ENCODE data around the gene LCN6.
"Not testable (repeated sequence)": the region's sequence is repeated elsewhere in the genome, so short reads cannot be mapped to it uniquely, and the experiment has no call there.

The LCN6 gene

DNA sequence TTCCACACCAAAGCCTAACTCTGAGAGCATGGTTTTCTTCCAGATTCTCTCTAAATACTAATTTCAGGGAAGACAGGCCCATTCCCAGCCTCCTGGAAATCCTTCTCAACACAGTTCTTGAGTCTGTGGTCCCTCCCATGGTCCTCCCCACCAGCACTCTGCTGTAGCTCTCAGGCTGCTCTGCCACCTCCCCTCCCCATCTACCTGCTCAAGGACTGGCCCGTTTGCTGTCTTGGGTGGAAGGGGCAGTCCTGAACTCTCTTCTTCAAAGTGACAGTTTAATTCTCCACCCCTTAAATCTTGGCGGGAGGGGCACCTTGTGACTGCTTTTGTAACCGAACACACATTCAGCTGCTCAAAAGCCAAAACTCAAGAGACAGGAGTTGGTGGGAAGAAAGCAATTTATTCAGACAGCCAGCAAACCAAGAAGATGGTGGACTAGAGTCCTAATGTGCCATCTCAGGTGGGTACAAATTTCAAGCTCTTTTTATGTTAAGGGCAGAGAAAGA lies 23.6 kb upstream of the LCN6 start:
- Histone ChIP-seq H3K79me2 (ENCODE audit: control insufficient read depth, low read length) (no peaks in the 10 kb centered on the region), H3K4me1 (ENCODE audit: control insufficient read depth, low read length) (peaks cover 33% of the 10 kb centered on the region), H3K9me2 (replicated peaks; ENCODE audit: control insufficient read depth, low read length) (no peaks in the 10 kb centered on the region), H3K27ac (ENCODE audit: low read depth, low read length) (no peak overlapping the region), H3K36me3 (ENCODE audit: control insufficient read depth, low read length) (peaks cover 2% of the 10 kb centered on the region; the same call in 1 of the 2 replicates), H3K4me3 (ENCODE audit: low read length) (no peak overlapping the region), H4K20me1 (ENCODE audit: control insufficient read depth, insufficient read depth, low read depth, low read length) (no peaks in the 10 kb centered on the region), H3K9me3 (ENCODE audit: control insufficient read depth, insufficient read depth, low read length) (peaks cover 14% of the 10 kb centered on the region; the same call in 1 of the 2 replicates), H3F3A (ENCODE audit: control insufficient read depth, insufficient read depth) (peaks cover 12% of the 10 kb centered on the region), H3K4me2 (ENCODE audit: low read length) (no peak overlapping the region), H3K27me3 (ENCODE audit: control insufficient read depth, low read length) (peaks cover 9% of the 10 kb centered on the region)
- TF ChIP-seq, protein P1, sequence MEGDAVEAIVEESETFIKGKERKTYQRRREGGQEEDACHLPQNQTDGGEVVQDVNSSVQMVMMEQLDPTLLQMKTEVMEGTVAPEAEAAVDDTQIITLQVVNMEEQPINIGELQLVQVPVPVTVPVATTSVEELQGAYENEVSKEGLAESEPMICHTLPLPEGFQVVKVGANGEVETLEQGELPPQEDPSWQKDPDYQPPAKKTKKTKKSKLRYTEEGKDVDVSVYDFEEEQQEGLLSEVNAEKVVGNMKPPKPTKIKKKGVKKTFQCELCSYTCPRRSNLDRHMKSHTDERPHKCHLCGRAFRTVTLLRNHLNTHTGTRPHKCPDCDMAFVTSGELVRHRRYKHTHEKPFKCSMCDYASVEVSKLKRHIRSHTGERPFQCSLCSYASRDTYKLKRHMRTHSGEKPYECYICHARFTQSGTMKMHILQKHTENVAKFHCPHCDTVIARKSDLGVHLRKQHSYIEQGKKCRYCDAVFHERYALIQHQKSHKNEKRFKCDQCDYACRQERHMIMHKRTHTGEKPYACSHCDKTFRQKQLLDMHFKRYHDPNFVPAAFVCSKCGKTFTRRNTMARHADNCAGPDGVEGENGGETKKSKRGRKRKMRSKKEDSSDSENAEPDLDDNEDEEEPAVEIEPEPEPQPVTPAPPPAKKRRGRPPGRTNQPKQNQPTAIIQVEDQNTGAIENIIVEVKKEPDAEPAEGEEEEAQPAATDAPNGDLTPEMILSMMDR (IDR thresholded peaks at IDR 0.05; ENCODE audit: low read depth, low read length, poor library complexity, severe bottlenecking), result no peak
- TF ChIP-seq EZH2phosphoT487 (IDR thresholded peaks at IDR 0.05; ENCODE audit: borderline replicate concordance, low read length), result no peak

GRCh38 chr9:136769710-136770191 lies 21.4 kb upstream of the LCN6 start:
- no peak for TF ChIP-seq EZH2phosphoT487 (IDR thresholded peaks at IDR 0.05; ENCODE audit: borderline replicate concordance, low read length)
- TF ChIP-seq, protein P1 (IDR thresholded peaks at IDR 0.05; ENCODE audit: low read depth, low read length, poor library complexity, severe bottlenecking), result peak; percentile 70
- Histone ChIP-seq H3K27me3 (ENCODE audit: control insufficient read depth, low read length) (peaks cover 9% of the 10 kb centered on the region), H3K4me2 (ENCODE audit: low read length) (peak overlapping the region; percentile 55), H3K79me2 (ENCODE audit: control insufficient read depth, low read length) (no peaks in the 10 kb centered on the region), H3K4me3 (ENCODE audit: low read length) (no peak overlapping the region), H3K4me1 (ENCODE audit: control insufficient read depth, low read length) (peaks cover 42% of the 10 kb centered on the region), H4K20me1 (ENCODE audit: control insufficient read depth, insufficient read depth, low read depth, low read length) (no peaks in the 10 kb centered on the region), H3K9me2 (replicated peaks; ENCODE audit: control insufficient read depth, low read length) (no peaks in the 10 kb centered on the region), H3K27ac (ENCODE audit: low read depth, low read length) (no peak overlapping the region), H3K36me3 (ENCODE audit: control insufficient read depth, low read length) (peaks cover 2% of the 10 kb centered on the region; the same call in 1 of the 2 replicates), H3F3A (ENCODE audit: control insufficient read depth, insufficient read depth) (peaks cover 13% of the 10 kb centered on the region), H3K9me3 (ENCODE audit: control insufficient read depth, insufficient read depth, low read length) (peaks cover 14% of the 10 kb centered on the region; the same call in 1 of the 2 replicates)

DNA sequence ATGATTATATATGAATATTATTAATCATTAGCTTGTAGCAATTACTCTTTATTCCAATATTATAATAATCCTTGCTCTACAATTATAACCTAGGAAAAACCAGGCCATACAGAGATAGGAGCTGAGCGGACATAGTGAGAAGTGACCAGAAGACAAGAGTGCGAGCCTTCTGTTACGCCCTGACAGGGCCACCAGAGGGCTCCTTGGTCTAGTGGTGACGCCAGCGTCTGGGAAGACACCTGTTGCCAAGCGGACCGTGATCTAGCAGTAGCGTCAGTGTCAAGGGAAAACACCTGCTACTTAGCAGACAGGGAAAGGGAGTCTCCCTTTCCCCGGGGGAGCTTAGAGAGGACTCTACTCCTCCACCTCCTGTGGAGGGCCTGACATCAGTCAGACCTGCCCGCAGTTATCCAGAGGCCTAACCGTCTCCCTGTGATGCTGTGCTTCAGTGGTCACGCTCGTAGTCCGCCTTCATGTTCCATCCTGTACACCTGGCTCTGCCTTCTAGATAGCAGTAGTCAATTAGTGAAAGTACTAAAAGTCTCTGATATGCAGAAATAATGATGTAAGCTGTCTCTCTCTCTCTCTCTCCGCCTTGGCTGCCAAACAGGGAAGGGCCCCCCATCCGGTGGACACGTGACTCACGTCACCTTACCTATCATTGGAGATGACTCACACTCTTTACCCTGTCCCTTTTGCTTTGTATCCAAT lies 18.2 kb upstream of the LCN6 start:
- not testable (repeated sequence) for H3K9me3 ChIP-seq (ENCODE audit: control insufficient read depth, insufficient read depth, low read length); H3K36me3 ChIP-seq (ENCODE audit: control insufficient read depth, low read length); H3K9me2 ChIP-seq (replicated peaks; ENCODE audit: control insufficient read depth, low read length); H4K20me1 ChIP-seq (ENCODE audit: control insufficient read depth, insufficient read depth, low read depth, low read length); H3K79me2 ChIP-seq (ENCODE audit: control insufficient read depth, low read length)
- Histone ChIP-seq H3K4me2 (ENCODE audit: low read length) (peak overlapping the region; percentile 54), H3K27ac (ENCODE audit: low read depth, low read length) (0 out of 2 replicates have a peak overlapping the region, but pooled peaks have one; percentile 15), H3F3A (ENCODE audit: control insufficient read depth, insufficient read depth) (peaks cover 13% of the 10 kb centered on the region), H3K4me3 (ENCODE audit: low read length) (0 out of 2 replicates have a peak overlapping the region, but pooled peaks have one; percentile 22), H3K4me1 (ENCODE audit: control insufficient read depth, low read length) (peaks cover 38% of the 10 kb centered on the region), H3K27me3 (ENCODE audit: control insufficient read depth, low read length) (peaks cover 17% of the 10 kb centered on the region)

- not testable (repeated sequence) for H3K36me3 ChIP-seq (ENCODE audit: control insufficient read depth, low read length); H3K4me2 ChIP-seq (ENCODE audit: low read length); H3K9me3 ChIP-seq (ENCODE audit: control insufficient read depth, insufficient read depth, low read length); H3K4me3 ChIP-seq (ENCODE audit: low read length); H3K79me2 ChIP-seq (ENCODE audit: control insufficient read depth, low read length); H3K9me2 ChIP-seq (replicated peaks; ENCODE audit: control insufficient read depth, low read length); H4K20me1 ChIP-seq (ENCODE audit: control insufficient read depth, insufficient read depth, low read depth, low read length); H3K27ac ChIP-seq (ENCODE audit: low read depth, low read length)
- Histone ChIP-seq H3K4me1 (ENCODE audit: control insufficient read depth, low read length) (peaks cover 41% of the 10 kb centered on the region), H3K27me3 (ENCODE audit: control insufficient read depth, low read length) (peaks cover 17% of the 10 kb centered on the region), H3F3A (ENCODE audit: control insufficient read depth, insufficient read depth) (peaks cover 13% of the 10 kb centered on the region)
Observed at GRCh38 chr9:136765745-136766409, 17.6 kb upstream of the LCN6 start.
